DMS79 (cell line): Measurements from ENCODE around the gene FABP3.

Source experiments
- DNase-seq: peaks from one replicate; lab custom pipeline; 2025; lab: John Stamatoyannopoulos, UW

Gene FABP3

GRCh38 chr1:31373056-31373896 lies at the start of gene FABP3:
Gene FABP3 (minus strand): TSS chr1:31373076. CDS start chr1:31373014, 62 bp downstream.
- DNase-seq, result peak; percentile 59

- DNase-seq, result no peak
Measured at GRCh38 chr1:31421371-31422040, 48.6 kb upstream of the FABP3 start.

- DNase-seq, result no peak
Measured at GRCh38 chr1:31420716-31421115, 47.8 kb upstream of the FABP3 start.

- DNase-seq, result no peak
Measured at GRCh38 chr1:31418626-31419323, 45.9 kb upstream of the FABP3 start.

GRCh38 chr1:31417148-31417547 lies 44.3 kb upstream of the FABP3 start:
- no peak for DNase-seq

- no peak for DNase-seq
Measured at GRCh38 chr1:31416101-31416736, 43.3 kb upstream of the FABP3 start.

GRCh38 chr1:31415658-31416057 lies 42.8 kb upstream of the FABP3 start:
- no peak for DNase-seq

GRCh38 chr1:31414980-31415370 lies 42.1 kb upstream of the FABP3 start:
- no peak for DNase-seq

GRCh38 chr1:31413405-31414001 lies 40.6 kb upstream of the FABP3 start:
- peak; percentile 33 for DNase-seq

GRCh38 chr1:31412732-31413404 lies 40.0 kb upstream of the FABP3 start, which contains the start of gene SERINC2:
Gene SERINC2 (plus strand): TSS chr1:31413213. CDS start chr1:31413266, 53 bp downstream.
- DNase-seq, result peak; percentile 59

GRCh38 chr1:31412205-31412604 lies 39.3 kb upstream of the FABP3 start:
- no peak for DNase-seq

GRCh38 chr1:31410871-31411270 lies 38.0 kb upstream of the FABP3 start:
- no peak for DNase-seq

- no peak for DNase-seq
Measured at GRCh38 chr1:31409946-31410858, 37.3 kb upstream of the FABP3 start.

- DNase-seq, result no peak
Measured at GRCh38 chr1:31408788-31409318, 36.0 kb upstream of the FABP3 start.

- DNase-seq, result no peak
Measured at GRCh38 chr1:31407029-31407626, 34.3 kb upstream of the FABP3 start.

- no peak for DNase-seq
Measured at GRCh38 chr1:31405578-31406245, 32.8 kb upstream of the FABP3 start.

GRCh38 chr1:31401241-31401640 lies 28.4 kb upstream of the FABP3 start:
- no peak for DNase-seq

- no peak for DNase-seq
Measured at GRCh38 chr1:31400393-31400792, 27.5 kb upstream of the FABP3 start.

- no peak for DNase-seq
Measured at GRCh38 chr1:31399976-31400375, 27.1 kb upstream of the FABP3 start.
